ENCODE results near the gene ROR1.
"Not testable (repeated sequence)": the region's sequence is repeated elsewhere in the genome, so short reads cannot be mapped to it uniquely, and the experiment has no call there.

The ROR1 gene

DNA sequence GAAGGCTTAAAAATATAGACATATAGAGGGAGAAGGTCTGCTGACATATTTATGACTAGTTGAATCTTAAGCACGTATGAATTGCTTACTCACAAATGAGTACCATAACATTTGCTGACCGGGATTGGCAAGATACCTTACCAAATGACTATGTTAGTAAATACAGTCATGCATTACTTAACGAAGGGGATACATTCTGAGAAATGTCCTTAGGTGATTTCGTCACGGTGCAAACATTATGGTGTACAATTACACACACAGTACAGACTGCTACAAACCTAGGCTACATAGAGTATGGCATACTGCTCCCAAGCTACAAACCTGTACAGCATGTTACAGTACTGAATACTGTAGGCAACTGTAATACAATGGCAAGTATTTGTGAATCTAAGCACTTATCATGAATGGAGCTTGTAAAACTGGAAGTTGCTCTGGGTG is 410.2 kb downstream of the ROR1 start:
- no peak for DNase-seq (ENCODE audit: low spot score)

GRCh38 chr1:64186138-64186897 is 412.5 kb downstream of the ROR1 start:
- no peak for DNase-seq (ENCODE audit: low spot score)

GRCh38 chr1:64186898-64187280 is 413.1 kb downstream of the ROR1 start:
- no peak for DNase-seq (ENCODE audit: low spot score)

DNA sequence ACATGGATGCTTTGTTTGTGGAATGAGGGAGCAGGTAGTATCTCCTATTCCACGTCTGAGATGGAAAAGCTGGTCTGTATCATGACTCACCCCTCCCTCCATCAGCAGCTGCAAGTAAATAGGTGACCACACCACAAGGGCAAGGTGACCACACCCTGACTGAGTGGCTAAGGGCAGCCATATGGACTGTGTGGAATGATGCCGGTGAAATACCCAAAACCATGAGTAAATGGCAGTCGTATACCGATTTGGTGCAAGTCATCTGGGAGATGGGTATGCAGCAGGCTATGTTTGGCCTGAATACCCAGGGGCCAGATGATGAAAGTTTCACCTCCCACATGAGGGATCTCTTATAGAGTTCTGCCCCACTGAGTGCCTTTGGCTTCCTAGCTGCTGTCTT is 413.8 kb downstream of the ROR1 start:
- no peak for DNase-seq (ENCODE audit: low spot score)

- DNase-seq (ENCODE audit: low spot score), result no peak
Measured at GRCh38 chr1:64192290-64192689, 418.5 kb downstream of the ROR1 start.

GRCh38 chr1:64194168-64195080 is 420.6 kb downstream of the ROR1 start:
- no peak for DNase-seq (ENCODE audit: low spot score)

- no peak for DNase-seq (ENCODE audit: low spot score)
Measured at GRCh38 chr1:64195081-64195395, 421.2 kb downstream of the ROR1 start.

- DNase-seq (ENCODE audit: low spot score), result no peak
Measured at GRCh38 chr1:64196074-64196870, 422.5 kb downstream of the ROR1 start.

GRCh38 chr1:64197076-64197475 is 423.3 kb downstream of the ROR1 start:
- DNase-seq (ENCODE audit: low spot score), result no peak

DNA sequence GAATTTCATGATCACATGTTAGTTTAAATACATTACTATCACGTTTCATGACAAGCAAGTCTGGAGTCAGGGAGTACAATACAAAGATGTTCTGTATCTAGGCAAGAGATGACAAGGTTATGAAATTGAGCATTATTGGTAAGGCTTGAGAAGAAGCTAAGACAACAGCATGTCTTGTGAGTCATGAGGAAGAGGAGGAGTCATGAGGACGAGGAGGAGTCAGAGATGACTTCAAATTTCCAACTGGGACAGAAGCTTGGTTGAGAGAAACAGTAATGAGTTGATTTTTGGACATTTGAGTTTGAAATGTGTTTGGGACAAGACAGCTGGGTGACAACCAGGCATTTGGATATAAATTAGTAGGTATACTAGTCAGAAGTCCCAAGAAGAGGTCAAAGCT is 425.3 kb downstream of the ROR1 start:
- no peak for DNase-seq (ENCODE audit: low spot score)

DNA sequence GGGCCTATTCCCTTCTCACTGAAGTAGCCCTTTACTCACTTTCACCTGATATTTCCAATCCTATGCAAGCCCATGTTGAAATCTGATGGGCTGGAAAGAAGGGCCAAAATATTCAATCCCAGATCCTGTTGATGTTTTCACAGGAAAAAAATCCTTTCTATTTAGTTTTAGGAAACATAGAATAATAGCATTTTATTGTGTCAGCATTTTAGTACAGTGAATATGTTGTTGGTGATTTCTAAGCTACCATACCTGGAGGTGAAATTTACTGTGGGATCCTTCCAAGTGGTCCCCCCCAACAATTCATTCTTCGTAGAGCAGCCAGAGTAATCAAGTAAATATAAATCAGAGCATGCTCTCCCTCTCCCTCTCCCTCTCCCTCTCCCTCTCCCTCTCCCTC is 426.2 kb downstream of the ROR1 start:
- no peak for DNase-seq (ENCODE audit: low spot score)

GRCh38 chr1:64203420-64203819 is 429.6 kb downstream of the ROR1 start, which contains the start of gene UBE2U:
Gene UBE2U (plus strand): TSS chr1:64203623. CDS start chr1:64204051, 428 bp downstream.
- DNase-seq (ENCODE audit: low spot score), result no peak

DNA sequence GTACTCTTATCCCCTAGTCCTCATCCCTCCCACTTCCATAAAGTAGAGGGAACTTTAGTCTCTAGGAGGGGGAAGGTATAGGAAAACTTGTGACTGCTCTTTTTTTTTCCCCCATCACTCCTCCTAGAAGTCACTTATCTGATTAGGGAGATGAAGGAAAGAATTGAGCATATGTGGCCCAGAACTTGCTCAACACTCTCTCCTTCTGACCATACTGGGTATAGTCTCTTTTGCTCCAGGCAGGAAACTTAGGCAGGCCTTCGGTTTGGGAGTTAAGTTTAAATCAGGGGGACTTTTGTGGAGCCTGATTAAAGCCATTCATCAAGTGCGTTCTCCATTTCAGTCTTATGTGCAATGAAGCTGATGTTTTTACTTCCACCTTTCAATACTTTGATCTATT is 435.4 kb downstream of the ROR1 start:
- DNase-seq (ENCODE audit: low spot score), result no peak

- DNase-seq (ENCODE audit: low spot score), result no peak
Measured at GRCh38 chr1:64212031-64212430, 438.2 kb downstream of the ROR1 start.

GRCh38 chr1:64215576-64215975 is 441.8 kb downstream of the ROR1 start:
- DNase-seq (ENCODE audit: low spot score), result no peak

DNA sequence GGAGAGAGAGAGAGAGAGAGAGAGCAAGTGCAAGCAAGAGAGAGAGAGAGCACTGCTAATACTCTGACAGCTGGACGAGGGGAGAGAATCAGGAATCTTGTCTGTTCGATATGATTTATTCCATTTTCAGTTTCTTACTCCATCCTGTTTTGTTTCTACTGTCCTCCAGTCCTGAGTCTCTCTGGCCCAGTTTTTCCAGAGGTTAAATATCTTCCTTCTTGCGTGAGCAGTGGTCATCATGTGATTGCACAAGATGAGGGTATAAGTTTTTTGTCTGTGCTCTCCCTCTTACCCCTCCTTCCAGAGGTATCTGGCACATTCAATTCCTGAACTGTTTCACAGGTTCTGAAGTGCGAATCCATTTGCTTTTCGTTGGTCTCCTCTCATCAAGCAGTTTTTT is 446.4 kb downstream of the ROR1 start:
- DNase-seq (ENCODE audit: low spot score), result no peak

DNA sequence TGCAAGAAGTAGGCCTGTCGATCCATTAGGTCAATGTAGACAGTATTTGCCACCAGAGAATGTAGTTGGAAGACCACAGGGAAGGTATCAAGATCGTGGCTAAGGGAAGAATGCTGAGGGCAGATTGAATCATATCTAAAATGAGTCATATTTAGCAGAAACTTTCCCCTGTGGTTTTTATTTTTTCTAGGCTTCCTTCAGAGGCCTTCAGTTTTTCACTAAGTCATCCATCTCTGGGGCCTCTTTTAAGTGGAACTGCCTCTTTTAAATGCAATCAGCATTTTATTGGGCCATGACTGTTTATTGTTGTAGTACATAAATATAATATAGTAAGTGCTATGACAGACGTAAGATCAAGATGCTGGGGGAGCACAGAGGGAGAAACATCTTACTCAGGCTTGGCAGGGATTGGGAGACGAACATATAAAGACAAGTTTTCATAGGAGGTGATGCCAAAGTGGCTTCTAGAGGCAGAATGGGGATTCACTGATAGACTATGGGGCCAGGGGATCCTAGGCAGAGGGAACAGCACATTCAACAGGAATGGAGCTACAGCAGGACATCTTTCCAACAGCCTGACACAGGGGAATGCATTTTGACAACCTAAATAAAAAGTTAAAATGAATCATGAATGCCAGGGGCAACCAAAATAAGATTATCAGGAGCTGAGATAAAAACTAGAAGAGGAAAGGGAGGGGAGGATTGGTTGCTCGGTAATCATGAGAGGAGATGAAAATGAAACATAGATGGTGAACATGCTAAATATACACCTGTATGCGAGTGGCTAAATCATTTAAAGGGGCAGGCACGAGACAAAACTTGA is 449.7 kb downstream of the ROR1 start:
- DNase-seq (ENCODE audit: low spot score), result no peak

GRCh38 chr1:64224236-64224635 is 450.4 kb downstream of the ROR1 start:
- not testable (repeated sequence) for DNase-seq (ENCODE audit: low spot score)

DNA sequence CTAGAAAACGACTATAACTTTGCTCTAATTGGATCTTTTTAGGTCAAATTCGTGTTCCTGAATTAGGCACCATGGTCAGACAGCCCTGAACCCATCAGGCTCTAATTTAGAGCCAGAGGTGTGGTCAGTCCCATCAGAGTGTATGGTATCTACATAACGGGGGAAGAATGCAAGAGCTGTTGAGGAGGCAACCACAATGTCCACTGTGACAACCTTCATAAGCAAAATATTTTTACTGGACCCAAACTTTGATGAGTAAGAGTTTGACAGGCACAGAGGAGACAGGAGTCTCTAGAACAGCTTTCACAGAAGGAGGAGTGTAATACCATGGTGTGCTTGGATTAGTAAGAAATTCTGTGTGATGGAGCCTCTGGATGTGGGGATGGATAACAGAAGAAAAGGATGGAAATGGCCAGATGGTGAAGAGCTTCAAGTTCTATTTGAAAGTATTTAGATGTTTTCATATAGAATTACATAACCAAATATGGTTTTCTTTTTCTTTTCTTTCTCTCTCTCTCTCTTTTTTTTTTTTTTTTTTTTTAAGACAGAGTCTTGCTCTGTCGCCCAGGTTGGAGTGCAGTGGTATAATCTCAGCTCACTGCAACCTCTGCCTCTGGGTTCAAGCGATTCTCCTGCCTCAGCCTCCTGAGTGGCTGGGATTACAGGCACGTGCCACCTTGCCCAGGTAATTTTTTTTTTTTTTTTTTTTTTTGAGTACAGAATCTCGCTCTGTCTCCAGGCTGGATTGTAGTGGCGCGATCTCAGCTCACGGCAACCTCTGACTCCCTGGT is 454.5 kb downstream of the ROR1 start:
- DNase-seq (ENCODE audit: low spot score), result no peak

GRCh38 chr1:64229307-64229706 is 455.5 kb downstream of the ROR1 start:
- DNase-seq (ENCODE audit: low spot score), result no peak

Measured in LoVo (cell line).